WI38 (cell line): Measurements from ENCODE around the gene COG4.

ENCODE experiments used
- H3K4me3 ChIP-seq: 2 replicates; pipeline ENCODE4 v1.5.1; 2011; ENCODE audit warnings: low read depth, mild to moderate bottlenecking, control low read depth, low read length
- CTCF ChIP-seq: IDR thresholded peaks from 2 replicates; pipeline ENCODE4 v1.5.1; 2012; ENCODE audit warnings: low read depth, mild to moderate bottlenecking, control low read depth, low read length

The COG4 gene

GRCh38 chr16:70434484-70435260, 88.7 kb downstream of the COG4 start:
- no peak overlapping the region for H3K4me3 ChIP-seq

GRCh38 chr16:70433458-70434103, 89.8 kb downstream of the COG4 start:
- no peak for TF ChIP-seq CTCF
- H3K4me3 ChIP-seq: no peak overlapping the region

More at GRCh38 chr16:70434484-70435260, 88.7 kb downstream of the COG4 start:
- no peak for TF ChIP-seq CTCF

- TF ChIP-seq CTCF: no peak
- H3K4me3 ChIP-seq: no peak overlapping the region
These were observed 90.5 kb downstream of the COG4 start for GRCh38 chr16:70432723-70433457.

- no peak for TF ChIP-seq CTCF
- no peak overlapping the region for H3K4me3 ChIP-seq
These were observed 91.0 kb downstream of the COG4 start for GRCh38 chr16:70432356-70432722.

GRCh38 chr16:70430667-70431536, 92.5 kb downstream of the COG4 start:
- H3K4me3 ChIP-seq: no peak overlapping the region
- no peak for TF ChIP-seq CTCF
